GM12878 (cell line): Measurements from ENCODE around the gene LARP1B. TPM values are rescaled to one million over a fixed set of nuclear protein-coding genes. Genes with fewer than 3 reads are reported as not detected.

Experiments used
- ATAC-seq: fragments of 200-7000 bp; cut with Tn5 transposase; 3 replicates; pipeline ENCODE4 v1.9.1; 2020; ENCODE audit warnings: mild to moderate bottlenecking, moderate library complexity
- BruUV-seq: library from RNA; stranded (reverse); fragments of 400-500 nt; replicated peaks from 2 replicates; lab custom pipeline; 2021; lab: Mats Ljungman, UMichigan
- CTCF ChIA-PET: fragments of 300-600 bp; sonication (Branson Sonifier 250); formaldehyde crosslinking; extraction: SDS; loops from one replicate; lab custom pipeline; 2021; ENCODE audit warnings: inconsistent platforms; lab: Yijun Ruan, JAX
- POLR2A ChIA-PET: fragments of 350-600 bp; formaldehyde crosslinking; extraction: SDS; loops from one replicate; lab custom pipeline; 2021; ENCODE audit warnings: inconsistent platforms; lab: Charles Lee
- RAD21 ChIA-PET: fragments of 300-600 bp; sonication (Branson Sonifier 250); formaldehyde crosslinking; loops from one replicate; lab custom pipeline; 2023; ENCODE audit warnings: antibody characterized with exemption; ENCODE audit not compliant: unreplicated experiment; lab: Charles Lee
- SMC1A ChIA-PET: fragments of 300-600 bp; sonication (Branson Sonifier 250); formaldehyde crosslinking; loops from one replicate; lab custom pipeline; 2023; ENCODE audit not compliant: unreplicated experiment, uncharacterized antibody; lab: Charles Lee
- DNase-seq: peaks from one replicate; pipeline ENCODE4 v3.0.0-alpha.2; 2011; ENCODE audit warnings: low read depth, low spot score
- FAIRE-seq: peaks from 3 replicates; lab custom pipeline; 2011; peaks lifted over from hg19 to GRCh38; lab: Jason Lieb, UNC
- H2AFZ ChIP-seq: 2 replicates; pipeline ENCODE4 v1.6.0; 2011; ENCODE audit warnings: low read depth, low read length, control low read depth; ENCODE audit not compliant: control insufficient read depth
- H3K27ac ChIP-seq: 2 replicates; pipeline ENCODE4 v1.5.1; 2011; ENCODE audit warnings: control low read depth; ENCODE audit not compliant: control insufficient read depth, insufficient read depth
- H3K27me3 ChIP-seq, 2 experiments: replicated peaks in 1 of 2; 2 replicates each; pipeline versions ENCODE4 v1.6.0 to v1.6.1; 2011; ENCODE audit warnings: low read length in 1 of 2; ENCODE audit not compliant: control insufficient read depth in 2 of 2, insufficient read depth in 2 of 2
- H3K36me3 ChIP-seq, 2 experiments: 2 replicates each; pipeline ENCODE4 v1.5.1; 2011; ENCODE audit warnings: low read length in 1 of 2; ENCODE audit not compliant: control insufficient read depth in 2 of 2, insufficient read depth in 2 of 2
- H3K4me1 ChIP-seq: 2 replicates; pipeline ENCODE4 v1.6.1; 2011; ENCODE audit warnings: mild to moderate bottlenecking, low read length, moderate library complexity, mixed read lengths; ENCODE audit not compliant: control insufficient read depth, insufficient read depth
- H3K4me2 ChIP-seq: 2 replicates; pipeline ENCODE4 v1.6.0; 2011; ENCODE audit warnings: control low read depth; ENCODE audit not compliant: control insufficient read depth, insufficient read depth
- H3K4me3 ChIP-seq: fragments of 200-600 bp; sonication (generic); 2 replicates; pipeline ENCODE4 v1.5.1; 2016
- H3K79me2 ChIP-seq: 2 replicates; pipeline ENCODE4 v1.6.0; 2011; ENCODE audit warnings: low read length; ENCODE audit not compliant: control insufficient read depth, insufficient read depth
- H3K9ac ChIP-seq: 2 replicates; pipeline ENCODE4 v1.8.0; 2011; ENCODE audit warnings: low read length, control low read depth, mixed read lengths; ENCODE audit not compliant: control insufficient read depth, insufficient read depth
- H3K9me3 ChIP-seq: replicated peaks from 3 replicates; pipeline ENCODE4 v1.5.1; 2011; ENCODE audit warnings: mild to moderate bottlenecking, low read length; ENCODE audit not compliant: control insufficient read depth, insufficient read depth
- H4K20me1 ChIP-seq: 2 replicates; pipeline ENCODE4 v1.6.0; 2011; ENCODE audit not compliant: control insufficient read depth, insufficient read depth
- BCL3 ChIP-seq: IDR thresholded peaks from 2 replicates; pipeline ENCODE4 v1.6.1; 2011; ENCODE audit warnings: borderline replicate concordance, low read depth, mild to moderate bottlenecking, moderate library complexity, low read length; ENCODE audit not compliant: insufficient read depth, poor library complexity, severe bottlenecking
- BHLHE40 ChIP-seq, 2 experiments: fragments of 450-650 bp in 1 of 2; IDR thresholded peaks; 2 replicates each; pipeline ENCODE4 v1.6.1; 2011 to 2017; ENCODE audit warnings: low read depth in 2 of 2, borderline replicate concordance in 1 of 2, improper control_type of control experiment in 1 of 2, low read length in 1 of 2, mild to moderate bottlenecking in 1 of 2
- CEBPZ ChIP-seq: fragments of 150-350 bp; IDR thresholded peaks from 2 replicates; pipeline ENCODE4 v1.6.1; 2016; ENCODE audit warnings: low read depth, low read length
- GABPA ChIP-seq: IDR thresholded peaks from 2 replicates; pipeline ENCODE4 v1.6.1; 2014; ENCODE audit warnings: antibody characterized with exemption, low read depth, mild to moderate bottlenecking, inconsistent platforms
- LARP7 ChIP-seq: fragments of 450-650 bp; IDR thresholded peaks from 2 replicates; pipeline ENCODE4 v1.6.1; 2017; ENCODE audit warnings: mild to moderate bottlenecking
- NFIC ChIP-seq: IDR thresholded peaks from 2 replicates; pipeline ENCODE4 v1.6.1; 2012; ENCODE audit warnings: low read depth, mild to moderate bottlenecking, inconsistent platforms, low read length, moderate library complexity
- NRF1 ChIP-seq: conservative IDR thresholded peaks from 2 replicates; pipeline ENCODE4 v1.6.1; 2011; ENCODE audit warnings: mild to moderate bottlenecking, low read depth, low read length, improper control_type of control experiment
- RAD51 ChIP-seq: fragments of 450-650 bp; IDR thresholded peaks from 2 replicates; pipeline ENCODE4 v1.6.1; 2016; ENCODE audit warnings: moderate library complexity, mild to moderate bottlenecking, inconsistent platforms
- RBBP5 ChIP-seq: fragments of 200-600 bp; sonication (generic); conservative IDR thresholded peaks from 2 replicates; pipeline ENCODE4 v1.6.1; 2016
- RCOR1 ChIP-seq: conservative IDR thresholded peaks from 2 replicates; pipeline ENCODE4 v1.6.1; 2012; ENCODE audit warnings: low read depth, low read length, improper control_type of control experiment
- SIN3A ChIP-seq: IDR thresholded peaks from 2 replicates; pipeline ENCODE4 v1.6.1; 2012; ENCODE audit warnings: low read depth, low read length, improper control_type of control experiment
- SMAD5 ChIP-seq: IDR thresholded peaks from 2 replicates; pipeline ENCODE4 v1.6.1; 2016; ENCODE audit warnings: antibody characterized with exemption, low read depth
- SRF ChIP-seq, 2 experiments: IDR thresholded peaks; 2 replicates each; pipeline ENCODE4 v1.6.1; 2011; ENCODE audit warnings: low read depth in 2 of 2, low read length in 2 of 2, mild to moderate bottlenecking in 1 of 2, moderate library complexity in 1 of 2
- TCF12 ChIP-seq: IDR thresholded peaks from 2 replicates; pipeline ENCODE4 v1.6.1; 2011; ENCODE audit warnings: low read depth, mild to moderate bottlenecking, low read length
- YBX1 ChIP-seq: fragments of 450-650 bp; IDR thresholded peaks from 2 replicates; pipeline ENCODE4 v1.6.1; 2016; ENCODE audit warnings: antibody characterized with exemption
- YY1 ChIP-seq: IDR thresholded peaks from 2 replicates; pipeline ENCODE4 v1.6.1; 2011; ENCODE audit warnings: low read depth, mild to moderate bottlenecking, low read length
- ZNF207 ChIP-seq: fragments of 450-650 bp; IDR thresholded peaks from 2 replicates; pipeline ENCODE4 v1.6.1; 2014; ENCODE audit warnings: antibody characterized with exemption, mild to moderate bottlenecking, borderline replicate concordance
- WGBS: methylation state at CpG from one replicate; pipeline ENCODE4 v1.1.6; 2016; ENCODE audit warnings: low lambda C conversion rate; ENCODE audit not compliant: insufficient replicate concordance, insufficient coverage; ENCODE audit errors: missing lambda C conversion rate; 5-methylcytosine and 5-hydroxymethylcytosine counted together
- in situ Hi-C: fragments of 300-500 bp; cut with MboI; formaldehyde crosslinking; loops from 9 replicates; pipeline ENCODE4 v1.14.3; 2018; ENCODE audit warnings: mixed read lengths
- intact Hi-C: fragments of 100-400 bp; cut with micrococcal nuclease; formaldehyde crosslinking; loops from one replicate; pipeline ENCODE4 v1.14.2; 2022; ENCODE audit not compliant: unreplicated experiment
- polyA plus RNA-seq, 11 experiments: library from polyadenylated mRNA; depleted of rRNA in 4 of 11; unstranded in 6 of 11; stranded (reverse) in 5 of 11; fragments of >200 nt; fragmentation: Nextera tagmentation in 4 of 11; fragmentation: Illumina TruSeq in 1 of 11; extraction: Ambion mirVana in 4 of 11; extraction: Trizol in 1 of 11; gene quantifications; 1 replicate in 1 of 11; 2 replicates in 10 of 11; pipeline versions ENCODE4 v1.2.1 to v1.2.3, GENCODE V29; 2011 to 2016; ENCODE audit warnings: inconsistent platforms in 2 of 11, missing spikeins in 2 of 11, low read depth in 1 of 11
- total RNA-seq, 4 experiments: library from RNA; depleted of rRNA in 3 of 4; stranded (reverse); fragments of >200 nt in 3 of 4; fragmentation: Illumina TruSeq in 1 of 4; extraction: Trizol in 1 of 4; gene quantifications; 2 replicates each; pipeline versions ENCODE4 v1.2.1 to v1.2.3, GENCODE V29; 2013 to 2021
- TF ChIP-seq, protein P1 (sequence below): fragments of 150-350 bp; IDR thresholded peaks from 2 replicates; pipeline ENCODE4 v1.6.1; 2014; ENCODE audit warnings: mild to moderate bottlenecking, low read depth, low read length

LARP1B gene
- total and polyA plus RNA-seq, 10 of the 15 experiments (the other 5 are each of a cell fraction or from before 2014, with no cell fraction given) = 9.2 to 30.9 (median 14.7) TPM

DNA sequence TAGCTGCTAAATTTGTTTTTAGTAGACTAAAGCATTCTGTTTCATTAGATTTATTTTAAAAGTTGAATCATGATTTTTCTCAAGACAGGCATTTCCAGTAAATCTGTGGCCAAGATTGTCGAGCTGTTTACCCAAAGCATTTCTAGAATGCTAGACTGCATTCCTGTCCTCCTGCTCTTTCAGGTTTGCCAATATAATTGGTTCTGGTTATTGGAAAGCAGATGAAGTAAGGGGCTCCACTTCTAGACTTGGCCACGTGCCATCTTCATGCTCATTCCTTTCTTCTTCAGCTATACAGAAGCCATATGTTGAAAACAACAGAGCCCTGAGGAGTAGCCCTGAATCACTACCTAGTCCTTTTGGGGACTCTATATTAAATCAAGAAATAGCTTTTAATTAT is 164.0 kb downstream of the LARP1B start:
- Histone ChIP-seq H3K9me3 (no peaks in the 10 kb centered on the region), H3K4me2 (no peak overlapping the region), H3K79me2 (no peaks in the 10 kb centered on the region), H2AFZ (no peak overlapping the region)
- TF ChIP-seq NRF1 = no peak
- TF ChIP-seq RCOR1 = no peak
- no peak for TF ChIP-seq GABPA
- no peak for TF ChIP-seq SMAD5
- TF ChIP-seq SRF (IDR thresholded peaks at IDR 0.05; ENCODE audit: low read depth in 2 of 2, low read length in 2 of 2) = no peak
- TF ChIP-seq YY1 = no peak
- no peak for TF ChIP-seq NFIC
- TF ChIP-seq TCF12 = no peak
- no peak for TF ChIP-seq ZNF207
- TF ChIP-seq, protein P1, sequence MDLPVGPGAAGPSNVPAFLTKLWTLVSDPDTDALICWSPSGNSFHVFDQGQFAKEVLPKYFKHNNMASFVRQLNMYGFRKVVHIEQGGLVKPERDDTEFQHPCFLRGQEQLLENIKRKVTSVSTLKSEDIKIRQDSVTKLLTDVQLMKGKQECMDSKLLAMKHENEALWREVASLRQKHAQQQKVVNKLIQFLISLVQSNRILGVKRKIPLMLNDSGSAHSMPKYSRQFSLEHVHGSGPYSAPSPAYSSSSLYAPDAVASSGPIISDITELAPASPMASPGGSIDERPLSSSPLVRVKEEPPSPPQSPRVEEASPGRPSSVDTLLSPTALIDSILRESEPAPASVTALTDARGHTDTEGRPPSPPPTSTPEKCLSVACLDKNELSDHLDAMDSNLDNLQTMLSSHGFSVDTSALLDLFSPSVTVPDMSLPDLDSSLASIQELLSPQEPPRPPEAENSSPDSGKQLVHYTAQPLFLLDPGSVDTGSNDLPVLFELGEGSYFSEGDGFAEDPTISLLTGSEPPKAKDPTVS = no peak
- TF ChIP-seq SIN3A = no peak
- no peak for TF ChIP-seq BHLHE40 (IDR thresholded peaks at IDR 0.05; ENCODE audit: borderline replicate concordance in 1 of 2, low read depth in 2 of 2, low read length in 1 of 2)
- TF ChIP-seq RAD51 = no peak
- no peak for TF ChIP-seq YBX1
- no peak for TF ChIP-seq CEBPZ
- no peak for TF ChIP-seq LARP7
- TF ChIP-seq RBBP5 = no peak
- no peak for TF ChIP-seq BCL3
- TF ChIP-seq, all 136 proteins: peak for 0
- Histone ChIP-seq H3K9ac (no peak overlapping the region), H3K27me3 (no peaks in the 10 kb centered on the region), H3K27ac (no peak overlapping the region), H3K4me1 (no peaks in the 10 kb centered on the region), H3K36me3 (no peaks in the 10 kb centered on the region), H4K20me1 (no peaks in the 10 kb centered on the region), H3K4me3 (no peak overlapping the region)
- SMC1A ChIA-PET = interaction anchor here (1.4 to 1.9 kb wide), 2 partner anchors 33 to 51 kb away, joined by 4 to 5 read pairs; no protein-coding TSS in a partner anchor
- POLR2A ChIA-PET = no interaction called here
- ATAC-seq = no peak
- RAD21 ChIA-PET = no interaction called here
- FAIRE-seq = no peak
- CTCF ChIA-PET = interaction anchor here (0.8 to 3.3 kb wide), 8 partner anchors 8 to 651 kb away, joined by 3 to 14 read pairs (median 4); no protein-coding TSS in a partner anchor
- 65% methylated on average over 2 of the region's 2 CpGs for WGBS
- intact Hi-C loops = no loop called here
- no TSS peak for BruUV-seq
- no peak for DNase-seq
- in situ Hi-C loops = no loop called here
